Uterus (tissue), 2 donors: ENCODE measurements around the gene MIA3.

Experiments used
- CTCF ChIP-seq, 4 experiments: fragments of 200-600 bp in 2 of 4; fragments of 450-650 bp in 2 of 4; sonication (generic) in 2 of 4; IDR thresholded peaks; one replicate each; pipeline ENCODE4 v1.5.1; 2016 to 2019; ENCODE audit warnings: antibody characterized with exemption in 4 of 4, mild to moderate bottlenecking in 2 of 4, moderate library complexity in 1 of 4
- POLR2A ChIP-seq, 2 donors: fragments of 450-650 bp; IDR thresholded peaks; one replicate each; pipeline ENCODE4 v1.6.1; 2016; ENCODE audit warnings: antibody characterized with exemption in 2 of 2, mild to moderate bottlenecking in 1 of 2, moderate library complexity in 1 of 2

- TF ChIP-seq POLR2A (IDR thresholded peaks at IDR 0.05) (no peak), CTCF (IDR thresholded peaks at IDR 0.05) (no peak)
These were observed 11.1 kb upstream of the MIA3 start for GRCh38 chr1:222606757-222607156.
